ENCODE measurements around the gene FCHO2. TPM values are rescaled to one million over a fixed set of nuclear protein-coding genes. Genes with fewer than 3 reads are reported as not detected.

FCHO2 gene
- total RNA-seq, 1 donor from 2014 or later, result 5.3 TPM

GRCh38 chr5:73122875-73123810, 167.3 kb downstream of the FCHO2 start:
- Mint-ChIP-seq H3K4me3 (no peak overlapping the region), H3K9me3 (no peaks in the 10 kb centered on the region), H3K27ac (no peak overlapping the region), H3K27me3 (peaks cover 54% of the 10 kb centered on the region), H3K36me3 (ENCODE audit: low read depth) (no peaks in the 10 kb centered on the region), H3K4me1 (peaks cover 7% of the 10 kb centered on the region)
- POLR2A ChIA-PET, result no interaction called here
- DNase-seq (no peak), ATAC-seq (ENCODE audit: low read depth) (no peak)
- CTCF ChIA-PET, result no interaction called here
- TF ChIP-seq CTCF (IDR thresholded peaks at IDR 0.05), result no peak
- intact Hi-C loops (cut with micrococcal nuclease), result no loop called here

GRCh38 chr5:73125289-73125688, 169.4 kb downstream of the FCHO2 start:
- Mint-ChIP-seq H3K4me3 (no peak overlapping the region), H3K36me3 (ENCODE audit: low read depth) (no peaks in the 10 kb centered on the region), H3K27ac (no peak overlapping the region), H3K4me1 (peaks cover 4% of the 10 kb centered on the region), H3K27me3 (peaks cover 43% of the 10 kb centered on the region), H3K9me3 (no peaks in the 10 kb centered on the region)
- POLR2A ChIA-PET, result no interaction called here
- no peak for TF ChIP-seq CTCF (IDR thresholded peaks at IDR 0.05)
- CTCF ChIA-PET, result no interaction called here
- ATAC-seq (ENCODE audit: low read depth) (no peak), DNase-seq (no peak)
- intact Hi-C loops (cut with micrococcal nuclease), result no loop called here

- no peak for ATAC-seq (ENCODE audit: low read depth)
- peaks cover 39% of the 10 kb centered on the region for H3K27me3 Mint-ChIP-seq
- intact Hi-C loops (cut with micrococcal nuclease), result no loop called here
- DNase-seq, result no peak
- H3K4me1 Mint-ChIP-seq, result no peaks in the 10 kb centered on the region
- H3K9me3 Mint-ChIP-seq, result no peaks in the 10 kb centered on the region
- ChIA-PET POLR2A (no interaction called here), CTCF (no interaction called here)
- no peak overlapping the region for H3K27ac Mint-ChIP-seq
- no peak for TF ChIP-seq CTCF (IDR thresholded peaks at IDR 0.05)
- no peak overlapping the region for H3K4me3 Mint-ChIP-seq
- H3K36me3 Mint-ChIP-seq (ENCODE audit: low read depth), result no peaks in the 10 kb centered on the region
These were observed 170.5 kb downstream of the FCHO2 start for GRCh38 chr5:73126381-73126780.

- H3K27me3 Mint-ChIP-seq, result peaks cover 35% of the 10 kb centered on the region
- TF ChIP-seq CTCF (IDR thresholded peaks at IDR 0.05), result no peak
- no peak overlapping the region for H3K27ac Mint-ChIP-seq
- H3K4me1 Mint-ChIP-seq, result no peaks in the 10 kb centered on the region
- no peaks in the 10 kb centered on the region for H3K9me3 Mint-ChIP-seq
- intact Hi-C loops (cut with micrococcal nuclease), result no loop called here
- DNase-seq (no peak), ATAC-seq (ENCODE audit: low read depth) (no peak)
- H3K4me3 Mint-ChIP-seq, result no peak overlapping the region
- ChIA-PET POLR2A (no interaction called here), CTCF (no interaction called here)
- no peaks in the 10 kb centered on the region for H3K36me3 Mint-ChIP-seq (ENCODE audit: low read depth)
These were observed 171.1 kb downstream of the FCHO2 start for GRCh38 chr5:73126957-73127356.

- CTCF ChIA-PET, result no interaction called here
- no peaks in the 10 kb centered on the region for H3K36me3 Mint-ChIP-seq (ENCODE audit: low read depth)
- no peak for TF ChIP-seq CTCF (IDR thresholded peaks at IDR 0.05)
- POLR2A ChIA-PET, result no interaction called here
- H3K27ac Mint-ChIP-seq, result no peak overlapping the region
- H3K4me1 Mint-ChIP-seq, result no peaks in the 10 kb centered on the region
- intact Hi-C loops (cut with micrococcal nuclease), result no loop called here
- no peak overlapping the region for H3K4me3 Mint-ChIP-seq
- no peak for ATAC-seq (ENCODE audit: low read depth)
- no peaks in the 10 kb centered on the region for H3K9me3 Mint-ChIP-seq
- DNase-seq, result no peak
- peaks cover 27% of the 10 kb centered on the region for H3K27me3 Mint-ChIP-seq
These were observed 173.3 kb downstream of the FCHO2 start for GRCh38 chr5:73129143-73129542.

All from activated B cell treated with CpG ODN at 0.5 μM for 24 hours (primary cell).